Subcutaneous abdominal adipose tissue (tissue), 5 donors: Measurements from ENCODE around the gene HSPB3.

Source experiments
- H3K27ac ChIP-seq: one replicate; pipeline ENCODE4 v1.7.0; 2013; ENCODE audit warnings: low read depth, mild to moderate bottlenecking, inconsistent platforms, low read length, moderate library complexity
- H3K27me3 ChIP-seq, 5 donors: one replicate each; pipeline ENCODE4 v1.7.0; 2013; ENCODE audit warnings: low read length in 5 of 5, inconsistent platforms in 1 of 5; ENCODE audit not compliant: control insufficient read depth in 5 of 5, insufficient read depth in 4 of 5
- H3K36me3 ChIP-seq, 5 donors: one replicate each; pipeline ENCODE4 v1.7.0; 2013; ENCODE audit warnings: low read length in 5 of 5; ENCODE audit not compliant: control insufficient read depth in 5 of 5, insufficient read depth in 5 of 5
- H3K4me1 ChIP-seq, 5 donors: one replicate each; pipeline ENCODE4 v1.7.0; 2013; ENCODE audit warnings: low read length in 5 of 5, mild to moderate bottlenecking in 3 of 5, moderate library complexity in 1 of 5; ENCODE audit not compliant: control insufficient read depth in 5 of 5, insufficient read depth in 5 of 5
- H3K4me3 ChIP-seq, 5 donors: one replicate each; pipeline ENCODE4 v1.7.0; 2013; ENCODE audit warnings: low read length in 5 of 5, low read depth in 1 of 5
- H3K9ac ChIP-seq, 5 donors: one replicate each; pipeline ENCODE4 v1.7.0; 2013; ENCODE audit warnings: low read length in 5 of 5, mild to moderate bottlenecking in 4 of 5, moderate library complexity in 3 of 5
- H3K9me3 ChIP-seq, 5 donors: one replicate each; pipeline ENCODE4 v1.7.0; 2013; ENCODE audit warnings: low read length in 5 of 5; ENCODE audit not compliant: control insufficient read depth in 5 of 5
- donor health status: healthy.
- donor health status: healthy.
- donor health status: healthy.
- donor health status: healthy.
- donor health status: healthy.

Gene HSPB3

GRCh38 chr5:54453046-54453445 is 2.5 kb upstream of the HSPB3 start:
- Histone ChIP-seq H3K27ac (no peak overlapping the region), H3K4me3 (no peak overlapping the region), H3K4me1 (peaks cover 0 to 8% (median 0%) of the 10 kb centered on the region in 5 donors), H3K9me3 (no peaks in the 10 kb centered on the region), H3K36me3 (no peaks in the 10 kb centered on the region), H3K9ac (no peak overlapping the region), H3K27me3 (no peaks in the 10 kb centered on the region)

- no peaks in the 10 kb centered on the region for H3K36me3 ChIP-seq
- H3K9me3 ChIP-seq, result no peaks in the 10 kb centered on the region
- no peak overlapping the region for H3K4me3 ChIP-seq
- no peak overlapping the region for H3K27ac ChIP-seq
- H3K9ac ChIP-seq, result no peak overlapping the region
- H3K4me1 ChIP-seq, result peaks cover 0 to 8% (median 0%) of the 10 kb centered on the region in 5 donors
- H3K27me3 ChIP-seq, result no peaks in the 10 kb centered on the region
These were observed 897 bp upstream of the HSPB3 start for GRCh38 chr5:54454602-54455001.

GRCh38 chr5:54457094-54457862 is 1.8 kb downstream of the HSPB3 start:
- Histone ChIP-seq H3K4me1 (peaks cover 0 to 8% (median 0%) of the 10 kb centered on the region in 5 donors), H3K36me3 (no peaks in the 10 kb centered on the region), H3K9ac (no peak overlapping the region), H3K27ac (no peak overlapping the region), H3K27me3 (no peaks in the 10 kb centered on the region), H3K9me3 (no peaks in the 10 kb centered on the region), H3K4me3 (no peak overlapping the region)

- H3K4me3 ChIP-seq, result no peak overlapping the region
- H3K27ac ChIP-seq, result no peak overlapping the region
These were observed 2.7 kb downstream of the HSPB3 start for GRCh38 chr5:54458221-54458620.

GRCh38 chr5:54460181-54460919 is 4.9 kb downstream of the HSPB3 start:
- peaks cover 0 to 8% (median 0%) of the 10 kb centered on the region in 5 donors for H3K4me1 ChIP-seq
- H3K4me3 ChIP-seq, result no peak overlapping the region
- no peaks in the 10 kb centered on the region for H3K27me3 ChIP-seq
- no peaks in the 10 kb centered on the region for H3K9me3 ChIP-seq
- H3K9ac ChIP-seq, result no peak overlapping the region
- H3K36me3 ChIP-seq, result no peaks in the 10 kb centered on the region
- H3K27ac ChIP-seq, result no peak overlapping the region

More at GRCh38 chr5:54458221-54458620, 2.7 kb downstream of the HSPB3 start:
- Histone ChIP-seq H3K36me3 (no peaks in the 10 kb centered on the region), H3K27me3 (no peaks in the 10 kb centered on the region), H3K9me3 (no peaks in the 10 kb centered on the region), H3K9ac (no peak overlapping the region), H3K4me1 (peaks cover 0 to 8% (median 0%) of the 10 kb centered on the region in 5 donors)

- Histone ChIP-seq H3K27me3 (no peaks in the 10 kb centered on the region), H3K4me1 (peaks cover 0 to 3% (median 0%) of the 10 kb centered on the region in 5 donors), H3K9ac (no peak overlapping the region), H3K27ac (no peak overlapping the region), H3K4me3 (no peak overlapping the region), H3K36me3 (no peaks in the 10 kb centered on the region), H3K9me3 (no peaks in the 10 kb centered on the region)
These were observed 6.8 kb downstream of the HSPB3 start for GRCh38 chr5:54462281-54462680.

GRCh38 chr5:54463713-54464112 is 8.2 kb downstream of the HSPB3 start:
- no peak overlapping the region for H3K9ac ChIP-seq
- no peaks in the 10 kb centered on the region for H3K9me3 ChIP-seq
- H3K36me3 ChIP-seq, result no peaks in the 10 kb centered on the region
- no peaks in the 10 kb centered on the region for H3K4me1 ChIP-seq
- no peaks in the 10 kb centered on the region for H3K27me3 ChIP-seq
- no peak overlapping the region for H3K27ac ChIP-seq
- H3K4me3 ChIP-seq, result no peak overlapping the region

- peak overlapping the region in 3 of 5 donors; percentile 39 to 62 (median 56) for H3K9ac ChIP-seq
- H3K36me3 ChIP-seq, result no peaks in the 10 kb centered on the region
- H3K4me1 ChIP-seq, result peaks cover 0 to 10% (median 0%) of the 10 kb centered on the region in 5 donors
- no peaks in the 10 kb centered on the region for H3K27me3 ChIP-seq
- H3K9me3 ChIP-seq, result no peaks in the 10 kb centered on the region
- peak overlapping the region; percentile 52 for H3K27ac ChIP-seq
- peak overlapping the region in 4 of 5 donors; percentile 5 to 60 (median 52) for H3K4me3 ChIP-seq
These were observed 14.1 kb downstream of the HSPB3 start for GRCh38 chr5:54469622-54470021.

GRCh38 chr5:54470128-54470527 is 14.6 kb downstream of the HSPB3 start:
- Histone ChIP-seq H3K9me3 (no peaks in the 10 kb centered on the region), H3K4me1 (peaks cover 0 to 10% (median 0%) of the 10 kb centered on the region in 5 donors), H3K27ac (no peak overlapping the region), H3K4me3 (peak overlapping the region in 4 of 5 donors; percentile 5 to 60 (median 52)), H3K9ac (peak overlapping the region in 1 of 5 donors; percentile 62), H3K36me3 (no peaks in the 10 kb centered on the region), H3K27me3 (no peaks in the 10 kb centered on the region)

GRCh38 chr5:54470677-54471076 is 15.2 kb downstream of the HSPB3 start:
- no peak overlapping the region for H3K27ac ChIP-seq
- no peak overlapping the region for H3K9ac ChIP-seq
- no peak overlapping the region for H3K4me3 ChIP-seq
- H3K4me1 ChIP-seq, result peaks cover 0 to 10% (median 0%) of the 10 kb centered on the region in 5 donors
- no peaks in the 10 kb centered on the region for H3K9me3 ChIP-seq
- H3K27me3 ChIP-seq, result no peaks in the 10 kb centered on the region
- no peaks in the 10 kb centered on the region for H3K36me3 ChIP-seq
